Stimulated activated CD4-positive, alpha-beta T cell treated with anti-CD3 and anti-CD28 coated beads, Interleukin-2, amount 100 ng/mL, for 48 hours (primary cell): ENCODE data around the gene SPHK1.

Experiments used
- DNase-seq, 2 donors: peaks; one replicate each; pipeline ENCODE4 v3.0.0-alpha.2; 2020

The SPHK1 gene

GRCh38 chr17:76434870-76435269, 50.5 kb downstream of the SPHK1 start:
- DNase-seq: no peak

GRCh38 chr17:76435751-76436150, 51.3 kb downstream of the SPHK1 start:
- DNase-seq: no peak
